ENCODE results near the gene SLC35G6.
"Not testable (repeated sequence)": the region's sequence is repeated elsewhere in the genome, so short reads cannot be mapped to it uniquely, and the experiment has no call there.

The SLC35G6 gene

GRCh38 chr17:7460850-7461660, 20.2 kb upstream of the SLC35G6 start:
- DNase-seq (ENCODE audit: low read depth): no peak

GRCh38 chr17:7462474-7463371, 18.5 kb upstream of the SLC35G6 start:
- DNase-seq (ENCODE audit: low read depth): no peak

- no peak for DNase-seq (ENCODE audit: low read depth)
These were observed 17.8 kb upstream of the SLC35G6 start for GRCh38 chr17:7463372-7463846.

- no peak for DNase-seq (ENCODE audit: low read depth)
These were observed 17.2 kb upstream of the SLC35G6 start for GRCh38 chr17:7464081-7464480.

- no peak for DNase-seq (ENCODE audit: low read depth)
These were observed 15.5 kb upstream of the SLC35G6 start for GRCh38 chr17:7465597-7466275.

- DNase-seq (ENCODE audit: low read depth): no peak
These were observed 15.0 kb upstream of the SLC35G6 start for GRCh38 chr17:7466318-7466638.

GRCh38 chr17:7466639-7467341, 14.5 kb upstream of the SLC35G6 start:
- DNase-seq (ENCODE audit: low read depth): no peak

- DNase-seq (ENCODE audit: low read depth): no peak
These were observed 13.7 kb upstream of the SLC35G6 start for GRCh38 chr17:7467498-7467897.

GRCh38 chr17:7468290-7468689, 13.0 kb upstream of the SLC35G6 start:
- DNase-seq (ENCODE audit: low read depth): no peak

- DNase-seq (ENCODE audit: low read depth): no peak
These were observed 12.3 kb upstream of the SLC35G6 start for GRCh38 chr17:7468804-7469389.

GRCh38 chr17:7469843-7470242, 11.4 kb upstream of the SLC35G6 start:
- DNase-seq (ENCODE audit: low read depth): not testable (repeated sequence)

GRCh38 chr17:7470457-7470973, 10.7 kb upstream of the SLC35G6 start:
- DNase-seq (ENCODE audit: low read depth): not testable (repeated sequence)

- DNase-seq (ENCODE audit: low read depth): no peak
These were observed 9.5 kb upstream of the SLC35G6 start for GRCh38 chr17:7471729-7472128.

GRCh38 chr17:7474767-7475166, 6.5 kb upstream of the SLC35G6 start:
- DNase-seq (ENCODE audit: low read depth): not testable (repeated sequence)

GRCh38 chr17:7475764-7476422, 5.4 kb upstream of the SLC35G6 start:
- no peak for DNase-seq (ENCODE audit: low read depth)

GRCh38 chr17:7476494-7476893, 4.8 kb upstream of the SLC35G6 start:
- DNase-seq (ENCODE audit: low read depth): no peak

- DNase-seq (ENCODE audit: low read depth): no peak
These were observed 4.3 kb upstream of the SLC35G6 start for GRCh38 chr17:7476951-7477350.

GRCh38 chr17:7477392-7478275, 3.6 kb upstream of the SLC35G6 start:
- DNase-seq (ENCODE audit: low read depth): no peak

Data from activated T-helper 9 cell treated with anti-CD3 and anti-CD28 coated beads, Interleukin-2, amount 50 U/mL, for 16 hours (primary cell).